ENCODE measurements around the gene BDP1. TPM values are rescaled to one million over a fixed set of nuclear protein-coding genes. Genes with fewer than 3 reads are reported as not detected.

The BDP1 gene
- total RNA-seq, 1 donor from 2014 or later, result 20.9 TPM

- H3K27ac Mint-ChIP-seq (ENCODE audit: unreplicated experiment), result peak overlapping the region; percentile 88
- H3K9me3 Mint-ChIP-seq (ENCODE audit: unreplicated experiment), result no peaks in the 10 kb centered on the region
- peaks cover 9% of the 10 kb centered on the region for H3K27me3 Mint-ChIP-seq (ENCODE audit: unreplicated experiment)
- no peak for DNase-seq (ENCODE audit: low spot score)
- peaks cover 4% of the 10 kb centered on the region for H3K36me3 Mint-ChIP-seq (ENCODE audit: low read depth, unreplicated experiment)
- TF ChIP-seq CTCF (IDR thresholded peaks at IDR 0.05; ENCODE audit: unreplicated experiment), result no peak
- H3K4me3 Mint-ChIP-seq (ENCODE audit: unreplicated experiment), result peak overlapping the region; percentile 98
- H3K4me1 Mint-ChIP-seq (ENCODE audit: unreplicated experiment), result peaks cover 17% of the 10 kb centered on the region
Measured at GRCh38 chr5:71456362-71456743, 902 bp downstream of the BDP1 start.

GRCh38 chr5:71457106-71457505 is 1.7 kb downstream of the BDP1 start:
- H3K27me3 Mint-ChIP-seq (ENCODE audit: unreplicated experiment), result peaks cover 9% of the 10 kb centered on the region
- no peaks in the 10 kb centered on the region for H3K9me3 Mint-ChIP-seq (ENCODE audit: unreplicated experiment)
- H3K4me1 Mint-ChIP-seq (ENCODE audit: unreplicated experiment), result peaks cover 17% of the 10 kb centered on the region
- no peak overlapping the region for H3K27ac Mint-ChIP-seq (ENCODE audit: unreplicated experiment)
- no peak for DNase-seq (ENCODE audit: low spot score)
- H3K4me3 Mint-ChIP-seq (ENCODE audit: unreplicated experiment), result peak overlapping the region; percentile 98
- H3K36me3 Mint-ChIP-seq (ENCODE audit: low read depth, unreplicated experiment), result peaks cover 8% of the 10 kb centered on the region
- TF ChIP-seq CTCF (IDR thresholded peaks at IDR 0.05; ENCODE audit: unreplicated experiment), result no peak

- H3K36me3 Mint-ChIP-seq (ENCODE audit: low read depth, unreplicated experiment), result peaks cover 8% of the 10 kb centered on the region
- no peak for DNase-seq (ENCODE audit: low spot score)
- peaks cover 10% of the 10 kb centered on the region for H3K4me1 Mint-ChIP-seq (ENCODE audit: unreplicated experiment)
- H3K27ac Mint-ChIP-seq (ENCODE audit: unreplicated experiment), result no peak overlapping the region
- H3K27me3 Mint-ChIP-seq (ENCODE audit: unreplicated experiment), result peaks cover 4% of the 10 kb centered on the region
- no peaks in the 10 kb centered on the region for H3K9me3 Mint-ChIP-seq (ENCODE audit: unreplicated experiment)
- H3K4me3 Mint-ChIP-seq (ENCODE audit: unreplicated experiment), result no peak overlapping the region
- no peak for TF ChIP-seq CTCF (IDR thresholded peaks at IDR 0.05; ENCODE audit: unreplicated experiment)
Measured at GRCh38 chr5:71460693-71461092, 5.2 kb downstream of the BDP1 start.

GRCh38 chr5:71461360-71461759 is 5.9 kb downstream of the BDP1 start:
- peaks cover 7% of the 10 kb centered on the region for H3K4me1 Mint-ChIP-seq (ENCODE audit: unreplicated experiment)
- no peak for DNase-seq (ENCODE audit: low spot score)
- no peaks in the 10 kb centered on the region for H3K27me3 Mint-ChIP-seq (ENCODE audit: unreplicated experiment)
- H3K27ac Mint-ChIP-seq (ENCODE audit: unreplicated experiment), result no peak overlapping the region
- no peak for TF ChIP-seq CTCF (IDR thresholded peaks at IDR 0.05; ENCODE audit: unreplicated experiment)
- H3K9me3 Mint-ChIP-seq (ENCODE audit: unreplicated experiment), result no peaks in the 10 kb centered on the region
- no peak overlapping the region for H3K4me3 Mint-ChIP-seq (ENCODE audit: unreplicated experiment)
- peaks cover 8% of the 10 kb centered on the region for H3K36me3 Mint-ChIP-seq (ENCODE audit: low read depth, unreplicated experiment)

- no peak for TF ChIP-seq CTCF (IDR thresholded peaks at IDR 0.05; ENCODE audit: unreplicated experiment)
- H3K36me3 Mint-ChIP-seq (ENCODE audit: low read depth, unreplicated experiment), result peaks cover 11% of the 10 kb centered on the region
- H3K4me1 Mint-ChIP-seq (ENCODE audit: unreplicated experiment), result no peaks in the 10 kb centered on the region
- H3K27me3 Mint-ChIP-seq (ENCODE audit: unreplicated experiment), result no peaks in the 10 kb centered on the region
- no peaks in the 10 kb centered on the region for H3K9me3 Mint-ChIP-seq (ENCODE audit: unreplicated experiment)
- no peak overlapping the region for H3K4me3 Mint-ChIP-seq (ENCODE audit: unreplicated experiment)
- no peak overlapping the region for H3K27ac Mint-ChIP-seq (ENCODE audit: unreplicated experiment)
- DNase-seq (ENCODE audit: low spot score), result no peak
Measured at GRCh38 chr5:71471193-71471592, 15.7 kb downstream of the BDP1 start.

Data from endothelial cell (in vitro differentiated cells).